Brain microvascular endothelial cell (primary cell): ENCODE data around the gene PHYKPL.

ENCODE experiments used
- DNase-seq: peaks from one replicate; pipeline ENCODE4 v3.0.0-alpha.2; 2020
- H3K27ac ChIP-seq: fragments of 250-450 bp; sonication (Bioruptor Pico); 2 replicates; pipeline ENCODE4 v1.5.1; 2020; ENCODE audit warnings: mild to moderate bottlenecking, moderate library complexity
- H3K27me3 ChIP-seq: fragments of 250-450 bp; sonication (Bioruptor Pico); replicated peaks from 2 replicates; pipeline ENCODE4 v1.5.1; 2020; ENCODE audit warnings: mild to moderate bottlenecking
- H3K36me3 ChIP-seq: fragments of 250-450 bp; sonication (Bioruptor Pico); replicated peaks from 2 replicates; pipeline ENCODE4 v1.5.1; 2020; ENCODE audit warnings: mild to moderate bottlenecking
- H3K4me3 ChIP-seq: 2 replicates; pipeline ENCODE4 v1.5.1; 2011; ENCODE audit warnings: low read depth, mild to moderate bottlenecking, control low read depth, low read length, moderate library complexity
- in situ Hi-C: cut with HindIII; loops from 2 replicates; pipeline ENCODE4 v1.10.0; 2017; ENCODE audit warnings: low sequenced_read_pairs, low pct_ligation_motif_present
- TF ChIP-seq, protein P1 (sequence below): IDR thresholded peaks from 2 replicates; pipeline ENCODE4 v1.5.1; 2011; ENCODE audit warnings: low read depth, mild to moderate bottlenecking, moderate library complexity, low read length, control low read depth, inconsistent platforms; ENCODE audit errors: missing control alignments

Gene PHYKPL

GRCh38 chr5:178170455-178170854 lies 62.1 kb downstream of the PHYKPL start:
- TF ChIP-seq, protein P1, sequence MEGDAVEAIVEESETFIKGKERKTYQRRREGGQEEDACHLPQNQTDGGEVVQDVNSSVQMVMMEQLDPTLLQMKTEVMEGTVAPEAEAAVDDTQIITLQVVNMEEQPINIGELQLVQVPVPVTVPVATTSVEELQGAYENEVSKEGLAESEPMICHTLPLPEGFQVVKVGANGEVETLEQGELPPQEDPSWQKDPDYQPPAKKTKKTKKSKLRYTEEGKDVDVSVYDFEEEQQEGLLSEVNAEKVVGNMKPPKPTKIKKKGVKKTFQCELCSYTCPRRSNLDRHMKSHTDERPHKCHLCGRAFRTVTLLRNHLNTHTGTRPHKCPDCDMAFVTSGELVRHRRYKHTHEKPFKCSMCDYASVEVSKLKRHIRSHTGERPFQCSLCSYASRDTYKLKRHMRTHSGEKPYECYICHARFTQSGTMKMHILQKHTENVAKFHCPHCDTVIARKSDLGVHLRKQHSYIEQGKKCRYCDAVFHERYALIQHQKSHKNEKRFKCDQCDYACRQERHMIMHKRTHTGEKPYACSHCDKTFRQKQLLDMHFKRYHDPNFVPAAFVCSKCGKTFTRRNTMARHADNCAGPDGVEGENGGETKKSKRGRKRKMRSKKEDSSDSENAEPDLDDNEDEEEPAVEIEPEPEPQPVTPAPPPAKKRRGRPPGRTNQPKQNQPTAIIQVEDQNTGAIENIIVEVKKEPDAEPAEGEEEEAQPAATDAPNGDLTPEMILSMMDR: no peak
- Histone ChIP-seq H3K27ac (no peak overlapping the region), H3K27me3 (peaks cover 3% of the 10 kb centered on the region), H3K4me3 (no peak overlapping the region), H3K36me3 (no peaks in the 10 kb centered on the region)
- DNase-seq: no peak
- in situ Hi-C loops: no loop called here

GRCh38 chr5:178165581-178165980 lies 67.0 kb downstream of the PHYKPL start:
- TF ChIP-seq, protein P1: no peak
- in situ Hi-C loops: no loop called here
- Histone ChIP-seq H3K4me3 (no peak overlapping the region), H3K36me3 (no peaks in the 10 kb centered on the region), H3K27ac (no peak overlapping the region), H3K27me3 (peaks cover 3% of the 10 kb centered on the region)
- DNase-seq: no peak

DNA sequence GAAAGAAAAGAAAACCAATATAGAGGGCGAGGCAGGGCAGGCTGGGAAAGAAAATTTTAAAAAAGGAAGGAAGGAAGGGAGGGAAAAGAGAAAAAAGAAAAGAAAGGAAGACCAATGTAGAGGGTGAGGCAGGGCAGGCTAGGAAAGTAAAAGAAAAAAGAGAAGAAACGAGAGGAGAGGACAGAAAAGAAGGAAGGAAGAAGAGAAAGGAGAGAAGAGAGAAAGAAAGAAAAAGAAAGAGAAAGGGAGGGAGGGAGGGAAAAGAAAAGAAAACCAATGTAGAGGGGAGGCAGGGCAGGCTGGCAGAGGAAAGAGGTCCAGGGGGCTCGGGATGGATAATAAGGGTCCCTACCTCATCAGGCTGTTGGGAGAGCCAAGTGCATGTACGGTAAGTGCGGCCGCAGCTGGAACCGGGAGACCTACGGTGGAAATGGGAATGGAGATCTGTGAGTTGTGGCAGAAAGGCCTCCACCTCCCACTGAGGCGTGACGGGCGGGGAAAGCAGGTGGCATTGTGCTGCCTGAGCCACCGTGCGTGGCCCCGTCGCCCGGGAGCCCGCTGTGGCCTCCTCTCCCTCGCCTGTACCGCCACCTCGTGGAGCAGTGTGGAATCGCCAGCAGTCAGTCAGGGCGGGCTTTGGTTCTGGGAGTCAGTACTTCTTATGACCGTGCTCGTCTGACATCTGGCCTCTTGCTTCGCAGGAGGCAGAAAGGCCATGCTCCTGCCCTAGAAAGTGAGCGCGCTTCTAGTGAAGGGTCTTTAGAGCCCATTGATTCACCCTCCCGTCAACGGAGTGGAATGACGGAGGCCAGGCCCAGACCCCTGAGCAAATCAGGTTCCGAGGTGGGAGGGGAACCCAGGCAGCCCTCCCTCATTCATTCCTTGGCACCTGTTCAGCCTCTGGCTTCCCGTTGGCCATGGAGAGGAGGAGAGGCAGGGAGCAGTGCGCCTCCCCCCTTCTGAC lies 68.5 kb downstream of the PHYKPL start:
- Histone ChIP-seq H3K36me3 (no peaks in the 10 kb centered on the region), H3K4me3 (no peak overlapping the region), H3K27ac (no peak overlapping the region), H3K27me3 (peaks cover 3% of the 10 kb centered on the region)
- in situ Hi-C loops: no loop called here
- DNase-seq: peak; percentile 42
- TF ChIP-seq, protein P1: peak; percentile 99

GRCh38 chr5:178162481-178162880 lies 70.1 kb downstream of the PHYKPL start:
- DNase-seq: no peak
- H3K27me3 ChIP-seq: peaks cover 3% of the 10 kb centered on the region
- no peak overlapping the region for H3K27ac ChIP-seq
- TF ChIP-seq, protein P1: no peak
- H3K4me3 ChIP-seq: no peak overlapping the region
- no peaks in the 10 kb centered on the region for H3K36me3 ChIP-seq
- in situ Hi-C loops: no loop called here

- DNase-seq: no peak
- no peaks in the 10 kb centered on the region for H3K27me3 ChIP-seq
- no peak overlapping the region for H3K27ac ChIP-seq
- no peak overlapping the region for H3K4me3 ChIP-seq
- in situ Hi-C loops: no loop called here
- TF ChIP-seq, protein P1: no peak
- H3K36me3 ChIP-seq: no peaks in the 10 kb centered on the region
These were observed 72.4 kb downstream of the PHYKPL start for GRCh38 chr5:178160176-178160575.
